Left ventricle myocardium inferior (tissue), 1 donor: Measurements from ENCODE around the gene TFEB. TPM values are rescaled to one million over a fixed set of nuclear protein-coding genes. Genes with fewer than 3 reads are reported as not detected.
"Not testable (repeated sequence)": the region's sequence is repeated elsewhere in the genome, so short reads cannot be mapped to it uniquely, and the experiment has no call there.

Source experiments
- DNase-seq: peaks from one replicate; pipeline ENCODE4 v3.0.0-alpha.2; 2020
- H3K27ac ChIP-seq: fragments of 200-600 bp; replicated peaks from 2 replicates; pipeline ENCODE4 v1.8.0; 2021
- H3K27me3 ChIP-seq: fragments of 200-600 bp; 2 replicates; pipeline ENCODE4 v1.8.0; 2021; ENCODE audit warnings: low read depth
- H3K36me3 ChIP-seq: fragments of 200-600 bp; 2 replicates; pipeline ENCODE4 v1.8.0; 2021
- H3K4me1 ChIP-seq: fragments of 200-600 bp; 2 replicates; pipeline ENCODE4 v1.8.0; 2021
- H3K4me3 ChIP-seq: fragments of 200-600 bp; 2 replicates; pipeline ENCODE4 v1.8.0; 2021; ENCODE audit warnings: mild to moderate bottlenecking, moderate library complexity
- H3K9me3 ChIP-seq: fragments of 200-600 bp; replicated peaks from 2 replicates; pipeline ENCODE4 v1.8.0; 2021
- intact Hi-C: fragments of 100-400 bp; cut with micrococcal nuclease; formaldehyde crosslinking; loops from one replicate; pipeline ENCODE4 v1.11.0; 2022
- total RNA-seq: library from RNA; stranded (reverse); fragmentation: NEBNext Ultra II Directional; extraction: Animal tissue kit (Norgen Biotek cat#: 25700); gene quantifications from one replicate; pipeline ENCODE4 v1.2.1, GENCODE V29; 2021
- TF ChIP-seq, protein P1 (sequence below): fragments of 200-600 bp; IDR thresholded peaks from 2 replicates; pipeline ENCODE4 v1.8.0; 2021; ENCODE audit warnings: antibody characterized with exemption, mild to moderate bottlenecking, borderline replicate concordance
- donor health status: DM: no; HTN: yes; CAD: no; lungs with severe emphysema.

TFEB gene
- total RNA-seq, 1 donor from 2014 or later, result 39.9 TPM

GRCh38 chr6:41767112-41767833, 31.9 kb upstream of the TFEB start:
- H3K4me1 ChIP-seq, result peaks cover 32% of the 10 kb centered on the region
- peaks cover 31% of the 10 kb centered on the region for H3K36me3 ChIP-seq
- TF ChIP-seq, protein P1, sequence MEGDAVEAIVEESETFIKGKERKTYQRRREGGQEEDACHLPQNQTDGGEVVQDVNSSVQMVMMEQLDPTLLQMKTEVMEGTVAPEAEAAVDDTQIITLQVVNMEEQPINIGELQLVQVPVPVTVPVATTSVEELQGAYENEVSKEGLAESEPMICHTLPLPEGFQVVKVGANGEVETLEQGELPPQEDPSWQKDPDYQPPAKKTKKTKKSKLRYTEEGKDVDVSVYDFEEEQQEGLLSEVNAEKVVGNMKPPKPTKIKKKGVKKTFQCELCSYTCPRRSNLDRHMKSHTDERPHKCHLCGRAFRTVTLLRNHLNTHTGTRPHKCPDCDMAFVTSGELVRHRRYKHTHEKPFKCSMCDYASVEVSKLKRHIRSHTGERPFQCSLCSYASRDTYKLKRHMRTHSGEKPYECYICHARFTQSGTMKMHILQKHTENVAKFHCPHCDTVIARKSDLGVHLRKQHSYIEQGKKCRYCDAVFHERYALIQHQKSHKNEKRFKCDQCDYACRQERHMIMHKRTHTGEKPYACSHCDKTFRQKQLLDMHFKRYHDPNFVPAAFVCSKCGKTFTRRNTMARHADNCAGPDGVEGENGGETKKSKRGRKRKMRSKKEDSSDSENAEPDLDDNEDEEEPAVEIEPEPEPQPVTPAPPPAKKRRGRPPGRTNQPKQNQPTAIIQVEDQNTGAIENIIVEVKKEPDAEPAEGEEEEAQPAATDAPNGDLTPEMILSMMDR, result no peak
- peak; percentile 31 for DNase-seq
- no peak overlapping the region for H3K4me3 ChIP-seq
- no peaks in the 10 kb centered on the region for H3K27me3 ChIP-seq
- intact Hi-C loops, result no loop called here
- H3K9me3 ChIP-seq, result no peaks in the 10 kb centered on the region
- peak overlapping the region; percentile 79 for H3K27ac ChIP-seq

- H3K4me1 ChIP-seq, result peaks cover 32% of the 10 kb centered on the region
- intact Hi-C loops, H3K4me3 ChIP-seq, H3K9me3 ChIP-seq, DNase-seq, H3K27me3 ChIP-seq: not testable (repeated sequence)
- peaks cover 20% of the 10 kb centered on the region for H3K36me3 ChIP-seq
- H3K27ac ChIP-seq, result peak overlapping the region; percentile 79
Observed at GRCh38 chr6:41766043-41766664, 30.7 kb upstream of the TFEB start.

DNA sequence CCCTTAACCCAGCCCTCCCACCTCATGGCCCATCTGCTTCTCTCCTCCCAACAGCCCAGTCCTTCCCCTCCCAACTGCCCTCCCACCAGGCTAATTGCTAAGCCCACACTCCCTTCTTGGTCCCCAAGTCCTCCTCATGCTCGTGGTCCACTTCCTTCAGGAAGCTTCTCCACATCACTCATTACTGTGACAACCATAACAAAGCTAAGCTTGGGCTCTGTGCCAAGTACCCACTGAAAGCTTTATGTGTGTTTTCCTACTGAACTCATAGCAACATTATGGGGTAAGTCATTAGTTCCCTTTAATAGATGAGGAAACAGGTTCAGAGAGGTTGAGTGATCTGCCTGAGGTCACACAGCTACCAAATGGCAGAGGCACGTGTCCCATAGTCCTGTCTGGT, 28.1 kb upstream of the TFEB start:
- Histone ChIP-seq H3K4me1 (peaks cover 25% of the 10 kb centered on the region), H3K27ac (no peak overlapping the region), H3K9me3 (no peaks in the 10 kb centered on the region), H3K27me3 (no peaks in the 10 kb centered on the region), H3K4me3 (no peak overlapping the region), H3K36me3 (no peaks in the 10 kb centered on the region)
- TF ChIP-seq, protein P1, result no peak
- intact Hi-C loops, result no loop called here
- no peak for DNase-seq

GRCh38 chr6:41759905-41760579, 24.6 kb upstream of the TFEB start:
- H3K4me1 ChIP-seq, result no peaks in the 10 kb centered on the region
- DNase-seq, result no peak
- H3K27ac ChIP-seq, result no peak overlapping the region
- H3K9me3 ChIP-seq, result no peaks in the 10 kb centered on the region
- H3K27me3 ChIP-seq, result no peaks in the 10 kb centered on the region
- TF ChIP-seq, protein P1, result no peak
- H3K4me3 ChIP-seq, result no peak overlapping the region
- intact Hi-C loops, result no loop called here
- H3K36me3 ChIP-seq, result no peaks in the 10 kb centered on the region

DNA sequence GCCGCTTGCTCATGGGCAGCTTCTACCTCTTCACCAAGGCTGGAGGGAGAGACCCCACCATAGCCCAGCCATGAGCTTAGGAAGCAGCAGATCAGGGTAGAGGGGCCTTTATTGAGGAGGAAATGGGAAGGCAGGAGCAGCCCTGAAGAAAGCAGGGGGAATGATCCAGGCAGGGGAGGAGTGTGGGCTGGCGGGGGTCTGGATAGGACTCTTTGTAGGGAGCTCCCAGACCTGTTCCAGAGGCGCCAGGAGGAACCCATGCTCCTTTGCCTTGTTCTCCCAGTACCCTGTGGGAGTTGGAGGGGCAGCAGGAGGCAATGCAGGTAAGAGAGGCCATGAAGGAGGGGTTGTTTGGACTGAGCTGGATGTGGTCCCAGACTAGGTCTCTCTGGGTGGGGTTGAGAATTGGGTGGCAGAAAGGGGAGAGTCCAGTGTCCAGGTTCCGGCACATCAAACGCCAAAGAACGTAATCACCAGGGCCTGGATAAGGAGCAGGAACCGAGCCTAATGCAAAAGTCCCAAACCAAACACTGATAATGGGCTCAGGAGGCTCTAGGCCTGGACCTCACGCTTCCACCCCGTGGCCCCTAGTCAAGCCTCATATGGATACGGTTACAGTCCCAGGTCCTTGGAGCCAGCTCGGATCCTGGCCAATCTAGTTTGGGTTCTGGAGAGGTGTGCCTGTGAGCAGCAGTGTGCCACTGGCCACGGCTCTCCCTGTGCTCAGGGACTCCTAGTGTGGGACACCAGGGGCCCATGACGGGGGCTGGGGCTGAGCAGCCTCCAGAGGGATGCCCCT, 23.9 kb upstream of the TFEB start:
- Histone ChIP-seq H3K27ac (no peak overlapping the region), H3K9me3 (no peaks in the 10 kb centered on the region), H3K4me3 (no peak overlapping the region), H3K27me3 (no peaks in the 10 kb centered on the region), H3K36me3 (no peaks in the 10 kb centered on the region), H3K4me1 (no peaks in the 10 kb centered on the region)
- TF ChIP-seq, protein P1, result no peak
- DNase-seq, result no peak
- intact Hi-C loops, result no loop called here
